ENCODE results near the gene SPOCD1. TPM values are rescaled to one million over a fixed set of nuclear protein-coding genes. Genes with fewer than 3 reads are reported as not detected.

Gene SPOCD1
- total and polyA plus RNA-seq, 5 experiments from 2014 or later, result 0.36 TPM; not detected in 4

DNA sequence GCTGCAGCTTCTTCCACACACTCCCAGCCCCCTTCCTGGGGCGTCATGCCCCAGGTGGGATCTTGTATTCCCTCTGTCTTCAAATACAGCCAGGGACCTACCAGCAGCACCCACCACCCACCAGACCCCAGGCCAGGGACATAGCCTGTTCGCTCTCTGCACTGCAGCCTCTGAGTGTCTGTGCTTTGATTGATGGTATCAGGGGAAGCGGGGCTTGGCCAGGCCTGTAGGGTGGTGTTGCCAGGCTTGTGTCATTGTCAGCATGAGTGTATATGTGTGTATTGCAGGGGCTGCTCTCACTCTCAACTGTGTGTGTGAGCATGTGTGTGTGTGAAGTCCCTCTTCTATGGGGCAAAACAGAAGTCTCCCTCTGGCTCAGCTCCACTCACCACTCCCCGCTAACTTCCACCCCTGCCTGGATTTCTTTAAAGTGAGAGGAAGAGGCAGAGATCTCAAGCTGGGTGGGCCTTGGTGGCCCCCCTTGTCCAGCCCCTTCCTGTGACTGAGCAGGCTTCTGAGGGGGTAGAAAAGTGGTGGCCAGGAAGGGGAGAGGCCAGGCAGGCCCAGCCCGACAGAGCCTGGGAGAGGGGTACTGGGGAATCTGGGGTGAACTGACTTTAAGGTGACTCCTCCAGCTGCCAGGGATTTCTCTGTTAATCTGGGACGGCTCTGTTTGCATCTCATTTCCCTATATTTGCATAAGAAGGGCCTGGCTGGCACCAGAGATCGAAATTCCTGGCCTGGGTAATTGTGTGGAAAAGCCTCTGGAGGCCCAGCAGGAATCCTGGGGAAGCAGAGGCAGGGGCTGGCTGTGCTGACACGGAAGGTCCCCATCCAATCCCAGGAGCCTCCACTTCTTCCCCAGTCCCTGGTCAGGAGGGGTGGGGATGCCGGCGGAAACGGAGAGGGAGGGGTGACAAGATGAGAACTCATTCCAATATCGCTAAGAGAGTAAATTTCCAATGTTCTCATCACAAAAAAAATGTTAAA, 33.1 kb downstream of the SPOCD1 start:
- POLR2A ChIA-PET, result interaction anchor here (1.0 kb wide), 1 partner anchor 22 kb away, joined by 3 read pairs; no protein-coding TSS in a partner anchor
- Mint-ChIP-seq H3K27me3 (peaks cover 0 to 10% (median 2%) of the 10 kb centered on the region in 5 donors), H3K4me1 (peaks cover 2 to 23% (median 3%) of the 10 kb centered on the region in 4 donors), H3K4me3 (no peak overlapping the region), H3K9me3 (no peaks in the 10 kb centered on the region), H3K27ac (no peak overlapping the region), H3K36me3 (no peaks in the 10 kb centered on the region)
- DNase-seq, result no peak
- no peak for ATAC-seq

DNA sequence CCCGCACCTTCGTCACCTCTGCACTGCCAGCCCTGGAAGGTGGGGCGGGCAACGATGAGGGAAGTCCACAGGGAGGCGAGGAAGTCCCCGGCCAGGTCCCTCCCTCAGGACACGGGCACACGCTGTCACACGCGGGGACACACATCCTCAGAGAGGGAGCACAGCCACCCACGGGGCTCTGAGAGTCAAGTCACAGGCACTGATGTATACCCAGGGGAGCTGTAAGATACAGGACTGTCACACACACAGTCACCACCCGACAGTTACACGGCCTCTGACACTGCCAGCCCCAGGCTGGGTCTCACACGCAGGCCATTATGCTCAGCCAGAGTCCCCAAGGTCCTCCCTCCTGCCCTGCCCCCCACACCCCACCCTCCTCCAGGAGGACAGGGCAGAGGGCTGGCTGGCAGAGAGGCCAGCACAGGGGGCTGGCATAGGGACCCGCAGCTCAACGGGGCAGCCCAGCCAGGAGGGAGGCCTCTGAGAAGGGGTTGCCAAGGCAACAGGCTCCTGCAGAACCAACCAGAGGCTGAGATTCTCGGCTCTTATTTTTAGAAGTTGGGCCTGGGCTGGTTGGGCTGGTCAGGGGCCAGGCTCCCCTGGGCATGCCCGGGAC, 34.0 kb downstream of the SPOCD1 start:
- Mint-ChIP-seq H3K9me3 (no peaks in the 10 kb centered on the region), H3K27me3 (peaks cover 1 to 14% (median 11%) of the 10 kb centered on the region in 5 donors), H3K27ac (no peak overlapping the region), H3K4me1 (peaks cover 0 to 20% (median 0%) of the 10 kb centered on the region in 4 donors), H3K36me3 (no peaks in the 10 kb centered on the region), H3K4me3 (no peak overlapping the region)
- DNase-seq (no peak), ATAC-seq (no peak)
- POLR2A ChIA-PET, result no interaction called here

DNA sequence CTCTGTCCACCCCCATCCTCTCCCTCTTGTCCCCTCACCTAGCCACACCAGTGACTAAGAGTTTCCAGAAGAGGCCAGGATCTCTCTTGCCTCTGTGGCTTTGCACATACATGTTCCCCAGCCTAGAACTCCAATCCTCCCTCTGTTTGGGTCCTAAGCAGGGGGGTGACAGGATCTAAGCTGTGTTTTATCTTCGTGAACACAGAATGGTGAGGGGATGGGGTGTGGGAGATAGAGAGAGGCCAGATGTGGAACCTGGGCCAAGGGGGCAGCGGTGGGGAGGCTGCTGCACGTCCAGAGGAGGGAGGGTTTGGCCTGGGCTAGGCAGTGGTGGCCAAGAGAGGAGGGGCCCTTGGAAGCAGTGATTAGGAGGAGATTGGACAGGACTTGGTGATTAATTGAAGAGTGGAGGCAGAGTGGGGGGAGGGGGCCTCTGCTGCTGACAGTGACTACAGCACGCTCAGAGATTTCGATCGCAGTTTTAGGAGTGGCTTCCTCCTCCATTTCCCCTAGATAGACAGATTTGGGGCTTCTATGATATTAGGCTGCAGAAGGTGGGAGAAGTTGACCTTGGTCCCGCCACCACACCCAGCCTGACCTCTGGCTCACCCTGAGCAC, 34.6 kb downstream of the SPOCD1 start:
- DNase-seq (no peak), ATAC-seq (no peak)
- Mint-ChIP-seq H3K4me3 (no peak overlapping the region), H3K27me3 (peaks cover 3 to 18% (median 16%) of the 10 kb centered on the region in 5 donors), H3K36me3 (no peaks in the 10 kb centered on the region), H3K27ac (peak overlapping the region in 1 of 10 donors; percentile 22), H3K4me1 (peaks cover 0 to 17% (median 0%) of the 10 kb centered on the region in 4 donors), H3K9me3 (no peaks in the 10 kb centered on the region)
- POLR2A ChIA-PET, result no interaction called here

DNA sequence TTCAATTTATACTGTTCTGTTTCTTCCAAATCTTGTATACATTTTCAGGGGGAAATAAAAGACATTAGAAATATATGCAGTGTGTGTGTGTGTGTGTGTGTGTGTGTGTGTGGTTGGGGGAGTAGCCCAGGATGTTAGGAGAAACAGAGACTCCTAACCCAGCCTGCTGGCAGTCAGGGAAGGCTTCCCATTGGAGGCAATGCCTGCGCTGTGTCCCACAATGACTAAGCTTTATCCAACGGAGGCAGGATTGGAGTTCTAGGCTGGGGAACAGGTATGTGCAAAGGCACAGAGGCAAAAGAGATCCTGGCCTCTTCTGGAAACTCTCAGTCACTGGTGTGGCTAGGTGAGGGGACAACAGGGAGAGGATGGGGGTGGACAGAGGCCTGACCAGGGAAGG, 35.2 kb downstream of the SPOCD1 start:
- Mint-ChIP-seq H3K36me3 (no peaks in the 10 kb centered on the region), H3K27ac (peak overlapping the region in 1 of 10 donors; percentile 70), H3K4me3 (no peak overlapping the region), H3K9me3 (no peaks in the 10 kb centered on the region), H3K27me3 (peaks cover 4 to 22% (median 19%) of the 10 kb centered on the region in 5 donors), H3K4me1 (peaks cover 0 to 14% (median 0%) of the 10 kb centered on the region in 4 donors)
- ATAC-seq (no peak), DNase-seq (no peak)
- POLR2A ChIA-PET, result no interaction called here

DNA sequence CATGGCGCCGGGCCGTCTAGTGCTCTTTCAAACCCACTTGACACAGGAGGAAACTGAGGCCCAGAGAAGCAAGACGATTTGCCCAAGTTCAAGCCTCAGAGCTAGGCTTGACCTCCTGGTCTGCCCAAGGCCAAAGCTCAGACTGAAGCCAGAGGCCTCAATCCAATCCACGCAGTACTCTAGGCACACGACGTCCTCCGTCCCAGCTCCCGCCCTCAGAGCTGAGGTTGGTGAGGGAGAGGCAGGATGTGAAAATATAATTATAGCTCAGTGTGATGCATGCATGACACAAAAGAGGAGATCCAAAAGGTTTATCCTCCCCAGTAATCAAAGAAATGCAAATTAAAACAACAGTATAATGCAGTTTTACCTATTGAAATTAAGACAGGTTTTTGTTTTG, 36.1 kb downstream of the SPOCD1 start:
- H3K27ac Mint-ChIP-seq, result peak overlapping the region in 1 of 10 donors; percentile 49
- peaks cover 0 to 7% (median 0%) of the 10 kb centered on the region in 4 donors for H3K4me1 Mint-ChIP-seq
- POLR2A ChIA-PET, result no interaction called here
- no peaks in the 10 kb centered on the region for H3K36me3 Mint-ChIP-seq
- peaks cover 4 to 30% (median 23%) of the 10 kb centered on the region in 5 donors for H3K27me3 Mint-ChIP-seq
- no peak for DNase-seq
- no peak overlapping the region for H3K4me3 Mint-ChIP-seq
- H3K9me3 Mint-ChIP-seq, result no peaks in the 10 kb centered on the region
- ATAC-seq, result no peak

DNA sequence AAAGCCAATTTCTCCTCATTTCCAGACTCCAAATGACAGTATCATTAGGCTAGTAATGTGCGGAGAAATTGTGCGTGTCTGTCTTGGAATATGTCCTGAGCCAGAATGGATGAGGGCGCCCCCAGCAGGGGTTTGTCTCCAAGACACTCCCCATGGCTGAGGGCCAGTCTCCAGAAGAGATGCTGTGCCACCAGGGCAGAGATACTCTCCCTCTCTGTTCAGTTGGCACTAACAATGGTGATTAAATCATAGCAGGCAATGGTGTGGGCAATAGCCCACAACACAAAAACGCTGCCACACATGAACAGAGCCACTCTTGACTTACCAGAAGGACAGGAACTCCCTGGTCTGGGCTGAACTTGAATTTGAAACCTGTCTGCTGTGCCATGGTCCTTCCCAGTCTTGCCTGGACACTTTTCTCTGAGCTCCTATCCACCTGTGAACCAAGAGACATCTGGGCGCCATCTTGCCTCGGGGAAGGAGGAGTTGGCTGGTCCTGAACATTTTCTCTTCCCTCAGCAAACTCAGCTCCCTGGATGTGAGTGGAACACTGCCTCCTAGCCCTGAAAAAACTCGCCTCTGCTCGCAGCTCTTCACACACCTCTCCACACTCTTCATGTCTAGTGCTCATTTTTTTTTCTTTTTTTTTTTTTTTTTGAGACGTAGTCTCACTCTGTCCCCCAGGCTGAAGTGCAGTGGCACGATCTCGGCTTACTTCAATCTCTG, 36.9 kb downstream of the SPOCD1 start:
- Mint-ChIP-seq H3K4me1 (peaks cover 0 to 4% (median under 1%) of the 10 kb centered on the region in 4 donors), H3K36me3 (no peaks in the 10 kb centered on the region), H3K4me3 (no peak overlapping the region), H3K27ac (peak overlapping the region in 1 of 10 donors; percentile 12), H3K9me3 (no peaks in the 10 kb centered on the region), H3K27me3 (peaks cover 12 to 38% (median 30%) of the 10 kb centered on the region in 5 donors)
- POLR2A ChIA-PET, result no interaction called here
- no peak for DNase-seq
- ATAC-seq, result no peak

DNA sequence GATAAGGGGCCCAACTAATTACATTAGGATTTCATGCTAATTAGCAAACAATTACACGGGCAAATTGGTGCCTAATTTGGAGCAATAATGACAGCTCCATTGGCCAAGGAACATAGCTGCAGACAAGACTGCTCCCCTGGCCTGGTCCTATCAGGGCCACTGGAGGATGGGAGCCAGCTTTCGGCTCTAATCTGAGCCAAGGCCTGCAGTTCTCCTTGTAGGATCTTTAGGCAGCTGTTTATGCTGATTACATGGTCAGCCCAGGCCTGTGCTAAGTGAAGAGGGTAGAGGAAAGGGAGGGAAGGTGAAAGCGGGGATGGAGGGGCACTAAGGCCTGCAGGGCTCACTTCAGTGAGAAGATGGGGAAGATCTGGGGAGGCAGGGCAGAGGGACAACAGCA, 39.3 kb downstream of the SPOCD1 start:
- no peak for ATAC-seq
- peak overlapping the region in 1 of 10 donors; percentile 10 for H3K27ac Mint-ChIP-seq
- POLR2A ChIA-PET, result interaction anchor here (0.9 kb wide), 1 partner anchor 14 kb away, joined by 3 read pairs; no protein-coding TSS in a partner anchor
- peaks cover 16 to 43% (median 35%) of the 10 kb centered on the region in 5 donors for H3K27me3 Mint-ChIP-seq
- no peaks in the 10 kb centered on the region for H3K9me3 Mint-ChIP-seq
- no peaks in the 10 kb centered on the region for H3K36me3 Mint-ChIP-seq
- H3K4me3 Mint-ChIP-seq, result peak overlapping the region in 1 of 10 donors; percentile 11
- DNase-seq, result no peak
- H3K4me1 Mint-ChIP-seq, result peaks cover 16 to 19% (median 17%) of the 10 kb centered on the region in 4 donors

DNA sequence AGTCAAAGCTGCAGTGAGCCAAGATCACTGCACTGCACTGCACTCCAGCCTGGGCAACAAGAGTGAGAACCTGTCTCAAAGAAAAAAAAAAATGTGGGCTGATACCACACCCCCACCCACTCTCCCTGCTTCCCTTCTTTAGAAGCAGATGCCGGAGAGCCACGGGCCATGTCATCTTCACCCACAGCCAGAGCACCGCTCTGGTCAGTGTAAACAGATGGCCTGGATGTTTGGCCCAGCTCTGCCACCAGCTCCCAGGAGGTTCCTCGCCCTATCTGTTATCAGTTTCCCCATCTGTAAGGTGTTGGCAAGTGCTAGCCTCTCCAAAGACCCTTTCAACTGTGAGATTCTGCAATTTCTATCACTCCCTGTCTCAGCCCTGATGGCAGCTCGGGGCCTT, 39.8 kb downstream of the SPOCD1 start:
- Mint-ChIP-seq H3K27me3 (peaks cover 16 to 43% (median 35%) of the 10 kb centered on the region in 5 donors), H3K27ac (peak overlapping the region in 1 of 10 donors; percentile 10), H3K9me3 (no peaks in the 10 kb centered on the region), H3K36me3 (no peaks in the 10 kb centered on the region), H3K4me3 (peak overlapping the region in 1 of 10 donors; percentile 11), H3K4me1 (peaks cover 20 to 24% (median 21%) of the 10 kb centered on the region in 4 donors)
- POLR2A ChIA-PET, result no interaction called here
- ATAC-seq (no peak), DNase-seq (no peak)

DNA sequence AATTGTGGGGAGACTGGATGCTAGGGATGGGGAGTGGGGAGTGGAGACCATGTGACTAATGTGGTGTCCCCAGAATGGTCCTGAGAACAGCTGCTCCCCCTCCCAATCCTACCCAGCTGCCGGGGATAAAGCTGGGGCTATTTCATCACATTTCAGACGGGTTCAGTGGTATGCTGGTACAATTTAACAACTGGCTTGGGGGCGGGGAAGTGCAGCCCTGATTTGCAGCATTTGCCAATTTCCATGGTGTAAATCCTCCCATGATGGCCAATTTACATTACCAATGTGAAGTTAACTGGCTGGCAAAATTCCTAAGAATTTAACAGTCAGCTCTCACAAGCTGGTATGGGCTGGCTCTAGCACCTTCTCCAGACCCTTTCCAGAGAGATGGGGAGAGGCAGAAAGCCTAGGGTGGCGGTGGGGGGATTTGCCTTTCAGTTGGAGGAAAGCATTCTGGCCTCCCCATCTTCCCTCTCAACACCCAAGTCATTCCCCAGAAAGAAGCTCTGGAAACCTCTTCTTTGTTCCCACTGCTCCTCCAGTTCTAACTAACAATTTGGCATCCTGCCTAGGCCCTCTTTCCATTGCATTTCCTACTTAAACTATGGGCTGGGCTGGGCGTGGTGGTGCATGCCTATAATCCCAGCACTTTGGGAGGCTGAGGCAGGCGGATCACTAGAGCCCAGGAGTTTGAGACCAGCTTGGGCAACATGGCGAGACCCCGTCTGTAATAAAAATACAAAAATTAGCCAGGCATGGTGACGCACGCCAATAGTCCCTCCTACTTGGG, 40.4 kb downstream of the SPOCD1 start:
- Mint-ChIP-seq H3K9me3 (no peaks in the 10 kb centered on the region), H3K4me3 (no peak overlapping the region)

DNA sequence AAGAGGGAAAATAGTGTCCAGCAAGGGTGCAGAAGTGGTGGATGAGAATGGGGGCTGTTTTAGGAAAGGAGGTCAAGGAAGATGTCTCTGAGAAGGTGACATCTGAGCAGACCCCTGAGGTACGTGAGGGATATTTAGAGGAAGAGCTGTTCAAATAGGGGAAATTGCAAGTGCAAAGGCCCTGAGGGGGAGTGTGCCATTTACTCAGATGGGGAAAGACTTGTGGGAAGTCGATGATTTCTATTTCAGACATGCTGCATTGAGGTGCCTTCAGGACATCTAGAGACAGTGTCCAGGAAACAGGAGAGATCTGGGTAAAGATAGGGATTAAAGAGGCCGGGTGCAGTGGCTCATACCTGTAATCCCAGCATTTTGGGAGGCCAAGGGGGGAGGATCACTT, 41.3 kb downstream of the SPOCD1 start:
- H3K4me1 Mint-ChIP-seq, result peaks cover 24 to 40% (median 33%) of the 10 kb centered on the region in 4 donors
- no peak overlapping the region for H3K27ac Mint-ChIP-seq
- no peak for ATAC-seq
- H3K4me3 Mint-ChIP-seq, result no peak overlapping the region
- no peak for DNase-seq
- H3K9me3 Mint-ChIP-seq, result no peaks in the 10 kb centered on the region
- POLR2A ChIA-PET, result no interaction called here
- peaks cover 15 to 43% (median 35%) of the 10 kb centered on the region in 5 donors for H3K27me3 Mint-ChIP-seq
- no peaks in the 10 kb centered on the region for H3K36me3 Mint-ChIP-seq

More for the DNA sequence above, 40.4 kb downstream of the SPOCD1 start:
- no peak overlapping the region for H3K27ac Mint-ChIP-seq
- peaks cover 16 to 43% (median 35%) of the 10 kb centered on the region in 5 donors for H3K27me3 Mint-ChIP-seq
- DNase-seq (no peak), ATAC-seq (no peak)
- POLR2A ChIA-PET, result no interaction called here
- H3K36me3 Mint-ChIP-seq, result no peaks in the 10 kb centered on the region
- H3K4me1 Mint-ChIP-seq, result peaks cover 23 to 30% (median 26%) of the 10 kb centered on the region in 4 donors

DNA sequence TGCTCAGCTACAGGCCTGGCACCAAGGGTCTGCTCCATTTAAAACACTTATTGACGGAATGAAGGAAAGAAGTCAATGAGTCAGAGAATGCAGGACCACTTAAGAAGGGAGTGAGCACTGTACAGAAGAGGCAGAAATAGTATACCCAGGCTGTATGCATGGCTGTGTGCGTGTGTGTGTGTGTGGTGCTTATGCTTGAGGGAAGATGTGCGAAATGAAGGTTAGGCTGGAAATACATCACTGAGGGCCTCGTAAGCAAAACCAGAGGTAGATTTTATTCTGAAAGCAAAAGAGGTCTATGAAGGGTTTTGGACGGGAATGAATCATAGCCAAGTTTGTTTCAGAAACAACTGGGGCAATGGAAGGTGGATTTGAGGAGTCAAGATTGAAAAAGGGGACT, 42.0 kb downstream of the SPOCD1 start:
- H3K27ac Mint-ChIP-seq, result no peak overlapping the region
- H3K4me1 Mint-ChIP-seq, result peaks cover 25 to 46% (median 39%) of the 10 kb centered on the region in 4 donors
- POLR2A ChIA-PET, result no interaction called here
- H3K9me3 Mint-ChIP-seq, result no peaks in the 10 kb centered on the region
- peaks cover 15 to 43% (median 35%) of the 10 kb centered on the region in 5 donors for H3K27me3 Mint-ChIP-seq
- no peak for ATAC-seq
- peak overlapping the region in 3 of 10 donors; percentile 7 to 26 (median 11) for H3K4me3 Mint-ChIP-seq
- DNase-seq, result no peak
- no peaks in the 10 kb centered on the region for H3K36me3 Mint-ChIP-seq

Measured in naive thymus-derived CD8-positive, alpha-beta T cell (primary cell).